Vagina (tissue), 2 donors: Measurements from ENCODE around the gene TRIM67.

Experiments
- CTCF ChIP-seq, 3 experiments: fragments of 450-650 bp in 2 of 3; fragments of 200-600 bp in 1 of 3; sonication (generic) in 1 of 3; IDR thresholded peaks; one replicate each; pipeline ENCODE4 v1.5.1; 2017 to 2019; ENCODE audit warnings: antibody characterized with exemption in 3 of 3, mild to moderate bottlenecking in 2 of 3, moderate library complexity in 2 of 3
- POLR2A ChIP-seq, 2 donors: fragments of 450-650 bp; IDR thresholded peaks; one replicate each; pipeline ENCODE4 v1.6.1; 2017; ENCODE audit warnings: antibody characterized with exemption in 2 of 2, mild to moderate bottlenecking in 2 of 2, moderate library complexity in 2 of 2

- TF ChIP-seq CTCF (IDR thresholded peaks at IDR 0.05): no peak
- no peak for TF ChIP-seq POLR2A (IDR thresholded peaks at IDR 0.05)
Observed at GRCh38 chr1:231183639-231184590, 22.1 kb downstream of the TRIM67 start.
